Left lung (tissue), 10 donors: Measurements from ENCODE around the gene FKBP8. TPM values are rescaled to one million over a fixed set of nuclear protein-coding genes. Genes with fewer than 3 reads are reported as not detected.

Source experiments
- ATAC-seq: fragments of 200-7000 bp; cut with Tn5 transposase; one replicate; pipeline ENCODE4 v1.9.1; 2020; ENCODE audit warnings: moderate library complexity
- DNase-seq, 4 donors: peaks; one replicate each; pipeline ENCODE4 v3.0.0-alpha.2; 2013 to 2020
- H3K27ac ChIP-seq, 2 donors: fragments of 200-600 bp; sonication (generic) in 1 of 2; one replicate each; pipeline versions ENCODE4 v1.5.0 to v1.8.0; 2020 to 2021
- H3K27me3 ChIP-seq, 2 donors: fragments of 200-600 bp; sonication (generic) in 1 of 2; one replicate each; pipeline versions ENCODE4 v1.5.0 to v1.8.0; 2020 to 2021
- H3K36me3 ChIP-seq, 2 donors: fragments of 200-600 bp; sonication (generic) in 1 of 2; one replicate each; pipeline versions ENCODE4 v1.5.0 to v1.8.0; 2020 to 2021
- H3K4me1 ChIP-seq, 2 donors: fragments of 200-600 bp; one replicate each; pipeline ENCODE4 v1.8.0; 2021
- H3K4me3 ChIP-seq, 2 donors: fragments of 200-600 bp; sonication (generic) in 1 of 2; one replicate each; pipeline versions ENCODE4 v1.5.0 to v1.8.0; 2020 to 2021; ENCODE audit warnings: mild to moderate bottlenecking in 1 of 2
- H3K9me3 ChIP-seq, 2 donors: fragments of 200-600 bp; sonication (generic) in 1 of 2; one replicate each; pipeline versions ENCODE4 v1.5.0 to v1.8.0; 2020 to 2021
- intact Hi-C, 2 donors: fragments of 100-400 bp; cut with DNase I; formaldehyde crosslinking; loops; one replicate each; pipeline versions ENCODE4 v1.11.2 to v1.14.2; 2022
- polyA plus RNA-seq, 6 donors: library from polyadenylated mRNA; unstranded; fragments of 120-200 nt; gene quantifications; one replicate each; pipeline ENCODE4 v1.2.1, GENCODE V29; 2013; ENCODE audit not compliant: insufficient read length in 6 of 6
- total RNA-seq, 2 donors: library from RNA; stranded (reverse); fragmentation: NEBNext Ultra II Directional; extraction: Animal tissue kit (Norgen Biotek cat#: 25700); gene quantifications; one replicate each; pipeline ENCODE4 v1.2.1, GENCODE V29; 2021
- TF ChIP-seq, protein P1 (sequence below), 2 donors: fragments of 200-600 bp; sonication (generic) in 1 of 2; IDR thresholded peaks; one replicate each; pipeline versions ENCODE4 v1.5.0 to v1.8.0; 2021; ENCODE audit warnings: antibody characterized with exemption in 2 of 2
- donor health status: DM: no; HTN: yes; CAD: no.
- donor health status: DM: no; HTN: no; CAD: no.

FKBP8 gene
- total and polyA plus RNA-seq, 8 donors = 176 to 232 (median 214) TPM

- Histone ChIP-seq H3K4me3 (no peak overlapping the region), H3K27ac (peak overlapping the region in 1 of 2 donors; percentile 95), H3K36me3 (no peaks in the 10 kb centered on the region), H3K27me3 (no peaks in the 10 kb centered on the region), H3K4me1 (peaks cover 48 to 96% of the 10 kb centered on the region in 2 donors), H3K9me3 (no peaks in the 10 kb centered on the region)
- ATAC-seq (no peak), DNase-seq (no peak)
- intact Hi-C loops = no loop called here
- TF ChIP-seq, protein P1, sequence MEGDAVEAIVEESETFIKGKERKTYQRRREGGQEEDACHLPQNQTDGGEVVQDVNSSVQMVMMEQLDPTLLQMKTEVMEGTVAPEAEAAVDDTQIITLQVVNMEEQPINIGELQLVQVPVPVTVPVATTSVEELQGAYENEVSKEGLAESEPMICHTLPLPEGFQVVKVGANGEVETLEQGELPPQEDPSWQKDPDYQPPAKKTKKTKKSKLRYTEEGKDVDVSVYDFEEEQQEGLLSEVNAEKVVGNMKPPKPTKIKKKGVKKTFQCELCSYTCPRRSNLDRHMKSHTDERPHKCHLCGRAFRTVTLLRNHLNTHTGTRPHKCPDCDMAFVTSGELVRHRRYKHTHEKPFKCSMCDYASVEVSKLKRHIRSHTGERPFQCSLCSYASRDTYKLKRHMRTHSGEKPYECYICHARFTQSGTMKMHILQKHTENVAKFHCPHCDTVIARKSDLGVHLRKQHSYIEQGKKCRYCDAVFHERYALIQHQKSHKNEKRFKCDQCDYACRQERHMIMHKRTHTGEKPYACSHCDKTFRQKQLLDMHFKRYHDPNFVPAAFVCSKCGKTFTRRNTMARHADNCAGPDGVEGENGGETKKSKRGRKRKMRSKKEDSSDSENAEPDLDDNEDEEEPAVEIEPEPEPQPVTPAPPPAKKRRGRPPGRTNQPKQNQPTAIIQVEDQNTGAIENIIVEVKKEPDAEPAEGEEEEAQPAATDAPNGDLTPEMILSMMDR (IDR thresholded peaks at IDR 0.05) = no peak
Measured at GRCh38 chr19:18506101-18506930, 37.1 kb downstream of the FKBP8 start.

- Histone ChIP-seq H3K27me3 (no peaks in the 10 kb centered on the region), H3K9me3 (no peaks in the 10 kb centered on the region), H3K4me3 (no peak overlapping the region), H3K27ac (peak overlapping the region in 1 of 2 donors; percentile 95), H3K4me1 (peaks cover 58 to 98% of the 10 kb centered on the region in 2 donors), H3K36me3 (no peaks in the 10 kb centered on the region)
- TF ChIP-seq, protein P1 (IDR thresholded peaks at IDR 0.05) = no peak
- no peak for DNase-seq
- intact Hi-C loops = no loop called here
- no peak for ATAC-seq
Measured at GRCh38 chr19:18504886-18505610, 38.3 kb downstream of the FKBP8 start.

DNA sequence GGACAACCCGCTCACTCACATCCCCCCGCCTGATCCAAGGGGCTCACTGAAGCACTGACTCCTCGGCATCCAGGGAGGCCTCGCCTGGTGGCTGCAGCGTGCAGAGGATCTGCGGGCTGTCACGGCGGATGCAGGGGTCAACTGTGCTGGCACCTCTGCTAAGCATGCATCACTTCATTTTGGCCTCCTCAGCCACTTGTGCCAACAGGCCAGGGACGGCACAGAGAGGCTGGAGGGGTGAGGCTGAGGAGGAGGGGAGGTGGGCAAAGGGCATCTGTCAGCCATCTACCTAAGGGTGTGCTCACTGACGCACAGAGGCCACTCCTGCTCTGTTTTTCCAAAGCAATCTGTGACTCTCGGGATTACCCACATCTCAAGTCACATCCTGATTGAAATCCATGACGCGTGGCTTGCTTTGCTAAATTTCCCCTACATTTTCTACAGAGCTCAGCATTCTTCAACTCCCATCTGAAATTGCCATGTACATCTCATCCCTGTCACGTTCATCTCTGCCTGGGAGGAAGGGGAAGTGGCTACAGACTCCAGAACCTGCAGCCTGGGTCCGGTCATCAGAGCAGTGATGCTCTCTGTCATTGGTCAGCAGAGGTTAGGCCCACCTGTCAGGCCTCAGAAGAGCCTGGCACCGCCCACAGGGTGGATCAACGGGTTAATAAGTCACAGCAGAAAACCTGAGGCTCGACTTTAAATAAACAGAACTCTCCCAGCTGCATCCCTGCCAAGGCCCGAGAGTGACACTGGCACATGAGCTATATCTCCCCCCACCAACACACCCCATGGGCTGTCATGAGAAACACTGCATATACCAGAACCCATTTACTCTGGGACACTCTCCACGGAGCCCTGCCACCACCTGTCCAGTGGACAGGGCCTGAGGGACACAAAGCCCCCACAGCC, 39.1 kb downstream of the FKBP8 start:
- intact Hi-C loops = no loop called here
- TF ChIP-seq, protein P1 (IDR thresholded peaks at IDR 0.05) = no peak
- DNase-seq (no peak), ATAC-seq (peak; percentile 57)
- H3K9me3 ChIP-seq = no peaks in the 10 kb centered on the region
- peak overlapping the region in 1 of 2 donors; percentile 95 for H3K27ac ChIP-seq
- no peak overlapping the region for H3K4me3 ChIP-seq
- H3K4me1 ChIP-seq = peaks cover 58 to 100% of the 10 kb centered on the region in 2 donors
- H3K27me3 ChIP-seq = no peaks in the 10 kb centered on the region
- H3K36me3 ChIP-seq = no peaks in the 10 kb centered on the region

DNA sequence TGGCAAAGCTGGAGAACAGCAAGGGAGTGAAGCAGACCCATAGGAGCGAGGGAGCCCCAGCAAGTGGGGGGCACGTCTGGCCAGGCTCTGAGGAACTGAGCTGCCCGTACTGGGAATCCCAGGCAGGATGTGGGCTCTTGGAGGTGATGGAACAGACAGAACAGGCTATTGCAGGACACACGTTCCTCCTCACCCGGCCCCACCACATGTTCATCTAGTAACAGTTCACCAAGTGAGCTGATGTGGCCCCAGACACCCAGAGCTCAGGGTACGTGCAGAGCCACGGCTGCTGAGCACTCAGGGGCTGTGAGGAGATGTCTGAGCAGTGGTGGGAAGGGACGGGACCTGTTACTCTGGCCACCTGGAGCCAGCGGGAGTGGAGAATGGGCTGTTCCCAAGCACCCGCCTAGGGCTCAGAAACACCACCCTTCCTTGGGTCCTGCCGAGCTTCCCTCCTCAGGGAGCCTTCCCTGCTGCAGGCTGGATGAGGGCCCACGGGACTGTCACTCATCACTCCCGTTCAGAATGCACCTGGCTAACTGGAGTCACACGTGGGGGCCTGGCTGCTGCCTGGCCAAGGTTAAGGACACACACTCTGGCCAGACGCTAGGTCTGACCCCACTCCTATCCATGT, 39.9 kb downstream of the FKBP8 start:
- Histone ChIP-seq H3K9me3 (no peaks in the 10 kb centered on the region), H3K27me3 (no peaks in the 10 kb centered on the region), H3K36me3 (no peaks in the 10 kb centered on the region), H3K27ac (peak overlapping the region; percentile 26 to 95), H3K4me3 (no peak overlapping the region), H3K4me1 (peaks cover 56 to 100% of the 10 kb centered on the region in 2 donors)
- ATAC-seq = no peak
- intact Hi-C loops = no loop called here
- TF ChIP-seq, protein P1 (IDR thresholded peaks at IDR 0.05) = no peak
- no peak for DNase-seq
